ENCODE measurements around the gene SSH2.

The SSH2 gene

DNA sequence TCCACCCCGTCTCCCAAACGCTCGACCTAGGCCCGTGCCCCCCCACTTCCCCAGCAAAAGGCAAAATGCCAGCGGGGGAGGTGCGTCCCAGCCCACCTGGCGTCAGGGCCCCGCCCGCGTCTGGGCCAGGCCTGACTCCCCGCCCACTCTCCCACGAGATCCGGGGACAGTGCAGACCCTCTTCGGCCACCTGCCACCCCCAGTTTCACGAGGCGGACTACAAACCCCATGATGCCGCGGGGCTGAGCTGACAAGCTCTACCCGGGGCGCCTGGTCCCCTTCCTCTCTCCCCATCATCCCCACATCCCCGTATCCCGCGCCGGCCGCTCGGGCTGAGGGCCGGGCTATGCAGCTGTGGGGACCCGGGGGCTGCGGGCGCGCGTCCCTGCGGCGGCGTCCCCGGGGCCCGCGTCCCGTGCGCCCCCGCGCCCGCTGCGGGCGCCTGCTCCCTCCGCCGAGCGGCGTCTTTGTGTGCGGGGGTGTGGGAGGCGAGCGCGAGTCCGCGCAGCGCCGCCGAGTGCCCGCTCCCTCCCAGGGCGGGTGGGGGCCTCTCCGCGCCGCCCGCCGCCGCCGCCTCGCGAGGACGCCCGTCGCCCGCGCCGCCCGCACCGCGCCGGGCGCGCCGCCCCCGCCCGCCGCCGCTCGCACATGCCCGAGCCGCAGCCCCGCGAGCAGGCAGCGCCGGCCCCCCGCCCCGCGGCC is 337.0 kb downstream of the SSH2 start, which contains the start of gene ANKRD13B:
ANKRD13B (plus strand) TSS at position 283 of the 702 bp plus-strand sequence. CDS start 490 bp downstream, outside the sequence.
- no peak for DNase-seq (ENCODE audit: low read depth, low spot score)
- peak within 1 kb of the TSS; percentile 87 for H3K4me3 ChIP-seq (ENCODE audit: low read length)

DNA sequence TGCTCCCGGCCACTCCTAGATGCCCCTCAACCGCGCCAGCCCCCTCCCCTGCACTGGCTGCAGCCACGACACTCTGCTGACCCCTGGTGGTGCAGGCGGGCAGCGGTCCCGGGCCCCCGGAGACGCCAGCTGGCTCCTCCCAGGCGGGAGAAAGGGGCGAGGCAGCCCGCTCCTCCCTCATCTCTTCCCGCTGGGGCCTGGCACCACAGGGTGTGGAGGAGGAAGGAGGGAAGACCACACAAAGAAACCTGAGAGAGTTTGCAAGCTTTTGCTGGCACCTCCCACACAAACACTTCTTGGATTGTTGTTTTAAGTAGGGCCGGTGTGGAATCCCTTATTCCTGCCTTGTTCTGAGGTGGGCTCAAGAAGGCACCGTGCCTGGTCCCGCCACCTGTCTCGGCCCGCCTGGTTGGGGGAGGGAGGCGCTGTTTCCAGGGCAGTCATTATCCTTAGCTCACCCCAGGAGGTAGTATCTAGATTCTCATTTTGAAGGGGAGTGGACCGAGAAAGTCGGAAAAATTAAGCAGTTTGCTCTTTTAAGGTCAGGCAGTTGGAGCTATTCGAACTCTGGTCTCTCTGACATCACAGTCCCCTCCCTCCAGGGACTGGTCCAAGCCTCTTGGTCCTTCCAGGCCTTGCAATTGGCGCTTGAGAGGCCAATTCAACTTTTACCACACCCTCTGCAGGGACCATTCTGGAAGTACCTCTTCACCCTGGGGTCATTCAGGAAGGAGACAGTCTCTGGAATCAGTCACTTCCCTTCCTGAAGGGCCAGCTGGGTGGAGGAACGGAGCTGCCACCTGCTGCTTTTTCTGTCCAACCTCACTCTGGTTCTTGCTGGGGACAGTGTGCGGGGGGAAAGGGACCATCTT is 338.1 kb downstream of the SSH2 start:
- peak; percentile 60 for DNase-seq (ENCODE audit: low read depth, low spot score)
- peak overlapping the region; percentile 87 for H3K4me3 ChIP-seq (ENCODE audit: low read length)

DNA sequence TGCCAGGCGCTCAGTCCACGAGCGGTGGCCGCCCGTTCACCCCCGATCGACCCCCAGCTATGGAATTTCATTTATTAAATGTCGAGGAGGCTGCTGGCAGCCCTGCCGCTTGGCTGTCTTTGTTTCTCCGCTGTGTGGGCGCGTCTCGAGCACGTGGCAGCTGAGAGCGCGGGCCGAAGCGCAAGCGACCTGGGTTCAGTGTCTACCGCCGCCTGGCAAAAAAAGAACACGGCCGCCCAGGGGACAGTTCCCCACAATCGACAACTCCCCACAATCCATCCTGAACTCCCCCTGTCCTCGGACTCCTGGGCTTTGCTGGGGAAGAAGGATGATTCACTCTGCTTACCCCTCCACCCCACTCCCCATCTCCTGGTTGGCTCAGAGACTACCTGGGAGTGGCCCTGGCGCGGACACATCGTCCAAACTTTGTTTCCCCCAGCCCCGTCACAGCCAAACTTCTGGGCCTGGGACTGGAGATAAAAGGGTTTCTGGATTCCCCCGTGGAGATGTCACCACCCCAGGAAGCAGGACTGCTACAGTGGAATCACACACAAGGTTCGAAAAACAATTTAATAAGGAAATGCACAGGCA is 338.8 kb downstream of the SSH2 start:
- H3K4me3 ChIP-seq (ENCODE audit: low read length): peak overlapping the region; percentile 87
- DNase-seq (ENCODE audit: low read depth, low spot score): no peak

DNA sequence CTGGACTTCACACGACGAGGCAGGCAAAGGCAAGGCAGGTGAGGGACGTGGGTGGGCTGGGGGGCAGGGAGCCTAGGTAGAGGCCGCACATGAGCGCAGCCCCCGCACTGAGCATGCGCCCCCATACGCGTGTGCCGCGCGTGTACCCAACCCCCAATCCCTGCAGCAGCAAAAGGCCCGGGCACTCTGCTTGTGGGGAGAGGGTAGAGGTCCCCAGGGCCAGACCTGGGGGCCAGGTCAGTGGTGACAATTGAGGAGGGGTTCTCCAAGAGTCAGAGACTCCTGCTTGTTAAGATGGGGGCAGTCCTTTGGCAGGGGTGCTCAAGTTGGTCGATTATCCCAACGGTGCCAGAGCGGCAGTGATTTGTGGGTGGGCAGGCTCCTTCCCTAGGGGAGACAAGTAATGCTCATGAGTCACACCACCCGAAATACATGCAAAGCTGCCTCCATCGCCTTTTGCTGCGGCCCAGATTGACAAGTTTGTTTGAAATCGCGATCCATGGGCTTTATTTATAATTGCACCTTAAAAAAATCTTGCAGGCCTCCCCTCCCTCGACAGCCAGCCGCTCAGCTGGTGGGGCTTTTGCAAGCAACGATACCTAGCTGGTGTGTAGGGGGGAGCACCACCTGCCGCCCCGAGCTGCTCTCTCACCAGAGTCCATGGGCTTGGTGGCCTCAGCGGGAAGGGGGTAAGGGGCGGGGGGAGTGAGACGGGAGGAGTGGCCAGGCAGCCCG is 339.4 kb downstream of the SSH2 start:
- peak overlapping the region; percentile 87 for H3K4me3 ChIP-seq (ENCODE audit: low read length)
- DNase-seq (ENCODE audit: low read depth, low spot score): peak; percentile 35

DNA sequence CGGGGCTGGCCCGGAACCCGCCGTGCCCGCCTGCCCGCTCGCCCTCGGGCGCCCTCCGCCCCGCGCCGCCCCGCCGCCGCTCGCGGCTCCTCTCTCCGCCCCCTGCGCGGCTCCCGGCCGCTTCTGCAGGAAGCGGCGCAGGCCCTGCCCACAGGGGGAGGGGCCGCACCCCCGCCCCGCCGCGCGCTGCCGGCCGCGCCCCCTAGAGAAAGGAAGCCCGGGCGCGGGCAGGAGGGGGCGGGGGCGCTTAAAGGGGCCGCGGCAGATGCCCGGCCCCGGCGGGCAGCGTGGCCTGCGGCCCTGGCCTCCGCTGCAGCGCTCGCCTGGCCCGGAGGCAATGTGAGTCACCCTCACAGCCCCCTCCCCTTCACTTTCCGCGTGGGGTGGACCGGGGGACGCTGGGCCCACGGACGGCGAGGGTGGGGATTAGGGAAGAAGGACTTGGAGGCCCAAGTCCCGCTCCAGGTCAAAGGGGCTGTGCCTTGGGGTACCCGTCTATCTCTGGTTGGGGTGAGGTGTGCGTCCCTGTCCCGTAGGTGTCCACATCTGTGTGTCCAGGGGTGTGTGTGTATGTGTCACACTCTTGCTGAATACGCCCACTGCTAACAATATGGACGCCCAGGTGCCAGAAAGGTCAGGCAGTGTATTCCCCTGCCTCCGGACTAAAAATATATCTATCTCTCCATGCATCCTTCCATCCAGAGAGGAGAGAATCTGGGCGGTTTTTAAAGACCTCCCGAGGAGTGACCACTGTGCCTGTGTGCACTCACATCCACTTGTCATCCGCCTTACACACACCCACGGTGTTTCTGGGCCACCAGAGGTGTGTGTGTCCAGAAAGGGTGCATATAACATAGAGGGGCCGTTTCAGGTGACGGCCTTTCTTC is 340.3 kb downstream of the SSH2 start, which contains the start of gene GIT1:
GIT1 (minus strand) TSS at position 125 of the 887 bp plus-strand sequence. CDS start 270 bp downstream, outside the sequence.
- peak within 1 kb of the TSS; percentile 87 for H3K4me3 ChIP-seq (ENCODE audit: low read length)
- DNase-seq (ENCODE audit: low read depth, low spot score): peak; percentile 64

DNA sequence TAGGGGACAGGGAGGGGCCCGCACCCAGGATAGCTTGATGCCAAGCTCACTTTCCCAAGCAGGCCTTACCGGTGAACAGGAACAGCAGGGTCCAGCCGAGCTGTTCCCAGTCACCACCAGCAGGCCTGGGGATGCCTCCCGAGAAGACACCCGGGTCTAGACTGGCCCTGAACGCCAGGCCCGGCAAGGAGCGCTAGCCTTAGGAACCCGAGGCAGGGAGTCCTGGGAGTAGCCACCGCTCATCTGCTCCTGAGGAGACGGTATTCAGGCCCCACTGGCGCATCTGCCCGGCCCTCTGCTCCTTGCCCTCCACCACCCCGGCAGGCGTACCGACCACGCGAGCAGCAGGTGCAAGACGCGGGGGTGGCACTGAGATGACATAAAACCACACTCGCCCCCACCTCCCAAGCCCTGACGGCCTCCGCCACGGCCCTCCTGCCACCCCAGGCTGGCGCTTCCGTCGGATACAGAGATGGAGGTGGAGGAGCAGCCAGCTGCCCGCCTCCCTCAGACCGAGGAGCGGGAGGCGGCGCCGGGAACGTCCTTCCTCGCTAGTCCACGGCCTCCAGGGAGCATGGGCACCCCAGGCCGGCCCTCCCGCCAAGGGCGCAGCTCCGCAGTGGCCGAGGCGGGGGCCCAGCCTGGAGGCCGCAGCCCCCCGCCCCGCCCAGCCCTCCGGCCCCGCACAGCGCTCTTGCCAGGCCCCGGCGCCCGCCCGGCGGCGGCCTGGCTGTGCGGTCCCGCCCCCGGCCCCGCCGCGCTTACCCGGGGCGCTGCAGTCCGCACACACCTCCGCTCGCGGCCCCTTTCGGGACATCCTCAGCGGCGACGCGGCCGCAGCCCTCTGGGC is 341.2 kb downstream of the SSH2 start:
- no peak for DNase-seq (ENCODE audit: low read depth, low spot score)
- peak overlapping the region; percentile 83 for H3K4me3 ChIP-seq (ENCODE audit: low read length)

DNA sequence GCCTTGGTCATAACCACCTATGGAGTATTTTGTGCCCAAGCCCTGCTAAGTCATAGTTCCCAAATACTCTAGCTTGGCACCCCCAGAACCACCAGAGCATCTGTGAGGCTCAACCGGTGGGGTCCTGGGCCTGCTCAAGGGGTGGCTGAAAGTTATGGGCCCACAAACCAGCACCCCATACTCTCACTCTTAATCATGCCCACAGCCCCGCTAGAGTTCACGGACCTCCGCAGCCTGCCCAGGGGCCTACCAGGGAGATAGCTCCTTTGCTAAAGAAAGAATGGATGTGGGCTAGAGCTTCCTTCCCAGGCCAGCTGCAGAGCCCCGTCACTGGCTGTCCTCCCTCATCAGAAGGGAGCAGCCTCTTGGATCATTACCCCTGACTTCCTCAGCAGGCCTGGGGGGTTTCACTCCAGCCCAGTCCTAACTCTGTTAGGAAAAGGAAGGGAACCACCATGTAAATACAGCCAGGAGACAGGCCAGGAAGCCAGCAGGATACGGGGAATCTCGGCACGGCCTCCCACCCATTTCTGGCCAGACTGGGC is 341.9 kb downstream of the SSH2 start:
- H3K4me3 ChIP-seq (ENCODE audit: low read length): peak overlapping the region; percentile 83
- no peak for DNase-seq (ENCODE audit: low read depth, low spot score)

DNA sequence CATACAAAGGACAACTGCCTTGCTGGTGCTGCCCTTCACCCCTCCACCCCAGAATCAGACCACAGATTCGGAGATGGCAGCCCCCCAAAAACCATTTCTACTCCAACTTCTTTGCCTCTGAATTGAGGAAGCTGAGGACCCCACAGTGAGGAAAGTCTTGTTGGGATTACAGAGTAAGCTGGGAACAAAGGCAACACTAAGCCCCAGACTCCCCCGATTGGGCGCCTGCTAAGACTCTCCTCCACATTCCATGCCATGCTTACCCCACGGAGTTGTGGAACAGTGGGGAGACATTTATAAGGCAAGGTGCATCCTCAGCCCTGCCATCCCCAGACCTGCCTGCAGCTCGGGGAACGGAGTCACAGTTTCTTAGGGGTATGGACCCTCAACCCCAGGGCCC is 342.4 kb downstream of the SSH2 start:
- H3K4me3 ChIP-seq (ENCODE audit: low read length): peak overlapping the region; percentile 83
- no peak for DNase-seq (ENCODE audit: low read depth, low spot score)

DNA sequence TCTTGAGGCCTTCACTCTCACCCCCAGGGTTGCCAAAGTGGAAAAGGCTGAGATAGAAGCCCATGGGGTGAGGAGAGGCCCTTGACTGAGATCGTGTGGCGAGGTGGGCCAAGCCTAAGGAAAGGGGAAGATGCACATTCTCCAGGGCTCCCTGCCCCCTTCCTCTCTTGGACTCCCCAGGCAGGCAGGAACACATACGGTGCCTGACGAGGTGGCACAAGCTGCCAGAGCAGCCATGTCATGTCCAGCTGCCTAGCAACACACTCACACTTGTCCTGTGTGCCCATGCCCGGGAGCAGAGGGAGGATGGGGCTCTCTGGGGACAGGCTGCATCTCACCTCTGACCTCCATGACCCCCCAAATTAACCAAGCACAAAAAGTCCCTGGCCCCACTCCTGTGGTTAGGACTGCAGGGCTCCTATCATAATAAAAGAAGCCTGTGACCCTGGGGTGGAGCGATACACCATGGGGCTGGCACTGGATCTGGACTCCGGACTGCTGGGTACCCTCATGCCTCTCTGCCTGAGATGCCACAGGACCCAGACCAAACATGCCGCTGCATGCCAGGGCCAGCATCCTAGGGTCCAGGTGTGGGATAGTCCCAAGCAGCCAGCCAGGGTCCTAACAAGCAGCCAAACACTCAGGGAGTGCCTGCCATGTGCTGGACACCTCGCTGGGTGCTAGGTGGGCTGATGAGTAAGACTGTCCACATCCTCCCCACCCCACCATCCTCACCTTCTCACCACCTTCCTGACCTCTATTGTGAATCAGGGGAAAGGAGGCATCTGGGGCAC is 343.2 kb downstream of the SSH2 start:
- H3K4me3 ChIP-seq (ENCODE audit: low read length): no peak overlapping the region
- DNase-seq (ENCODE audit: low read depth, low spot score): no peak

DNA sequence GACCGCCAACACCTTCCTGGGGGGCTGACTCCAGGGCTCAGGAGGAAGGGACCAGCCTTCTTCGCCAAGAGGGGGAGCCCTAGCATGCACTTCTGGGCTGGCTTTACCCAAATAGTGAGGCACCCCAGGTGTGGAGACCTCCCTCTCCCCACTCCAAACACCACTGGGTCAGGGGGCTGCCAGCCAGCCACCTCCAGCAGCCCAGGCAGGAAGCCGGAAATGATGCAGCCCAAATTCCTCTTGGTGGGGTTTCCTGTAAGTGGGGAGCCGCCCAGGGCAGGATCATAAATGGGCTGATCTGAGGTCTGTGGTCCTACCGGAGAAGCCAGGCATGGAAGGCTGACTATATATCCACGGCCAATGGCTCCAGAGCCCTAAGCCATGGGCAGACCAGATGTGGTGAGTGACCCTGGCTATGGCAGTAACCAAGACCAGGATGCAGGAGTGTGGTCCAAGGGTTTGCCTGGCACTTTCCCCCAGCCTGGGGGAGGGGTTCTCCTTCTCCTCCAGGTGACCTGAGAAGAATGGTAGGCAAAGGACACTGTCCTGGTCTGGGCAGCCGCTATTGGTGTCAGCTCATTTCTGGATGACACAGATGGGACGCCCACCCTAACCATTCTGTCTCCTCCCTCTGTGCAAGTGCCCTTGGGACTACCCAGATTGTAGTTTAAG is 344.8 kb downstream of the SSH2 start:
- no peak overlapping the region for H3K4me3 ChIP-seq (ENCODE audit: low read length)
- DNase-seq (ENCODE audit: low read depth, low spot score): no peak

DNA sequence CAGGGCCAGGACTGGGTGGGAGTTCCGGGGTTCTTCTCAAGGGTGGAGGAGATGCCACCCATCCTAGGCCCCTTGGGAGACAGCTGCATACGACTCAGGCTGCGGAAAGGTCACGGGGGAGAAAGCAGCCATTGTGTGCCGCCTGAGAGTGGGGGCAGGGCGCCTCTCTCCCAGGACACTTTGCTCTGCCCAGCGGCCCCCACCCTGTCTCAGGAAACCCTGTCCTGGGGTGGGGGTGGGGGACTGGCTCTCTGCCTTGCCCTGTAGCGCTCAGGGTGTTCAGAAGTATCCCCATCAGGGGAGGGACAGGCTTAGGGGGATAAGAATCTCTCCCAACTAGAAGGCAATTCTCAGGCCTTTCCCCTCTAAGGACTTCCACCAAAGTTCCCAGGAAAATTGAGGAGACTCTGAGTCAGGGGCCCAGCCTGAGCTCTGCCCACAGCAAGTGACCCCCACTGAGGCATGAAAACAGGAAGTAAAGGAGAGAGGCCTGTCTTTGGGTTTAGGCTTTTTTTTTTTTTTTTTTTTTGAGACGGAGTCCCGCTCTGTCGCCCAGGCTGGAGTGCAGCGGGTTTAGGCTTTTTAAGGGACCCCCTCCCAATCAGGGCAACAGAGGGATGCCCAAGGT is 345.5 kb downstream of the SSH2 start:
- DNase-seq (ENCODE audit: low read depth, low spot score): no peak
- no peak overlapping the region for H3K4me3 ChIP-seq (ENCODE audit: low read length)

DNA sequence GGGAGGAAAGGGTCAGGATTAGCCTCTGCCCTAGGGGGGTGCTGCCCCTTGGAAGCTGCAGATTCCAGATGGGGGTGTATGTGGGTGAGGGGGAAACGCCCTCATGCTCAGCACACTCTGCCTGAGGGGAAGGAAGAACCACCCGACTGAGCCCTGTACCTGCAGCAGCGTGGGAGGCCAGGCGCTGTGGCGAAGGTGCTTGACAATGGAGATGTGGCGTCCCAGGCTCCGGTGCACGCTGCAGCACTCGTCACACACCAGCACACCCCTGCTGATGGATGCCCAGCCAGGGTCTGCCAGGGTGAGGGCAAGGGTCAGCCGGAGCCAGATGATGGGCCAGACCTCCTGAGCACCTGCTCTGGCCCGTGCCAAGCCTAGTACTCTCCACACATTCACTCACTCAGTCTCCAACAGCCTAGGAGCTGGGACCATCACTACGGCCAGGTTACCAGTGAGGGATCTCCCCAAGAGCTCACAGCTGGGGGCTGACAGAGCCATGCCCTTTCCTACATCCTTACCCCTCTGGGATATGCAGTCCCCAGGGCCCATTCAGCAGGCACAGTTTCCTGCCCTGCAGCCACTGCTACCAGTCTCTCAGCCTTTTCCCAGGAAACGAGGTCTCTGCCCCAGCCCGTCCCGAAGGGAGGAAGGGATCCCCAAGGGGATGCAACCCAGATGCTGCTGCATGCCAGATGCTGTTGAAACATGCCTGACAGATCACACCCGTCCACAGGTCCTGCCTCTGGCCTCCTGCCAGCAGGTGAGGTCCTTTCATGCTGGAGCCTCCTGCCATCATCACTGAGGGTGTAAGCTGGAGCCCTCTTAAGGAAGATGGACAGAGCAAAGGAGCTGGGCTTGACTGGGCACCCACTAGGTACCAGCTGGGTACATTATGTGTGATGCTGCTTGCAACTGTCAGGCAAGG is 346.4 kb downstream of the SSH2 start:
- no peak for DNase-seq (ENCODE audit: low read depth, low spot score)
- no peak overlapping the region for H3K4me3 ChIP-seq (ENCODE audit: low read length)

DNA sequence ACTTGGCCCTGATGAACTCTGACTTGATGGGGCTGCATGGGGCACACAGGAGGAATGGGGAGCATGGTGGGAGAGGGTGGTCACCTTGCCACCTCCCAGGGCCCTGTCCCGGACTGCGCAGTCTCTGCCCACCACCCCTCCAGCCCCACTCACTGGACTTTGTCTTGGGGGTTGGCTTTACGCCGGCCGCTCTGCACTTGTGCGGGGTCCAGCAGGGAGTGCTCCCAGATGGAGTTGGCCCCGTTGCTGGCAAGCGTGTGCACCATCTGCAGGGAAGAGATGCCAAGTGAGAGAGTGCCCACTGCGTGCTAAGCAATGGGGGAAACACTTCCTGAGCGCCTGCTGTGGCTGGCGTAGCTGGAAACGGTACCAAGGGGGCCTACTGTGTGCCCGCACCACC is 347.3 kb downstream of the SSH2 start:
- no peak overlapping the region for H3K4me3 ChIP-seq (ENCODE audit: low read length)
- DNase-seq (ENCODE audit: low read depth, low spot score): no peak

DNA sequence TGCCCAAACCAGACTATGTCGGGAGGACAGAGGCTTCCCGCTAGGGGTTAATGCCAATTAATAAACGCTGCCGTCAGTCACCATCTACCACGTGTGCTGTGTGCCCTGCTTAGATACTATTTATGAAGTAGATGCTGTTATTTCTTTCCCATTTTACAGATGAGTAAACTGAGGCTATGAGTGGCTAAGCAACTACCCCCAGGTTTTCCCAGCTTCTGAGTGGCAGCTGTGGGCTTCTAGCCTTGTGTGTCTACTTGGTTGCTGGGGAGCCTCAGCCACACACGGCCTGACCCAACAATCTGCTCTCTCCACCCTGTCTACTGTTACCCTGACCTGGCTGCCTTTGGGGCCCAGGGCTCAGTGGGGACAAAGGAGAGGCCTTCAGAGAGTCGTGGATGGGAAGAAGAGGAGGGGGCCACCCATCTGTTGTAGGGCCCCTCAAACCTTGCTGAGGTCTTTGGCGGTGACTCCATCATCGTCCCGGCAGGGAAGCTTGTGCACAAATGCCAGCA is 347.7 kb downstream of the SSH2 start:
- DNase-seq (ENCODE audit: low read depth, low spot score): no peak
- no peak overlapping the region for H3K4me3 ChIP-seq (ENCODE audit: low read length)
